GM10847 (cell line): Measurements from ENCODE around the gene CMIP.

ENCODE experiments used
- POLR2A ChIP-seq: IDR thresholded peaks from 2 replicates; pipeline ENCODE4 v1.6.1; 2011; ENCODE audit not compliant: insufficient read length; ENCODE audit errors: extremely low read depth

The CMIP gene

DNA sequence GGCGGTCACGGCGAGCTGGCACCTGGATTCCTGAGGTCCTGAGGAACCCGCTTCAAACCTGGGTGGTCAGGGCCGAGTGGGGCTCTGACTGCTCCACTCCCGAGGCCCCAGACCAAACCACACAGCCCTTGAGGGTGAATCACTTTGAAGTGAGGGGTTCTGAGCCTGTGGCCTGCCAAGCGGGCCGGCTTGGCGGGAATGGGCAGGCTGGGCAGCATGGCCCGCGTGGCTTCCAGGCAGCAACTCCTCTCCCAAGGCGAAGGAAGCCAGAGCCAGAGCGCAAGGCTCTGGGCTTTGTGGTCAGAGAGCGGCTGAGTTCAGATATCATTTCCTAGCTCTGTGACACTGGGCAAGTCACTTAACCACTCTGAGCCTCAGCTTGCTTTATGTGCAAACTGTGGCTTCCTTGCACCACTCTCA is 42.7 kb downstream of the CMIP start:
- no peak for TF ChIP-seq POLR2A

DNA sequence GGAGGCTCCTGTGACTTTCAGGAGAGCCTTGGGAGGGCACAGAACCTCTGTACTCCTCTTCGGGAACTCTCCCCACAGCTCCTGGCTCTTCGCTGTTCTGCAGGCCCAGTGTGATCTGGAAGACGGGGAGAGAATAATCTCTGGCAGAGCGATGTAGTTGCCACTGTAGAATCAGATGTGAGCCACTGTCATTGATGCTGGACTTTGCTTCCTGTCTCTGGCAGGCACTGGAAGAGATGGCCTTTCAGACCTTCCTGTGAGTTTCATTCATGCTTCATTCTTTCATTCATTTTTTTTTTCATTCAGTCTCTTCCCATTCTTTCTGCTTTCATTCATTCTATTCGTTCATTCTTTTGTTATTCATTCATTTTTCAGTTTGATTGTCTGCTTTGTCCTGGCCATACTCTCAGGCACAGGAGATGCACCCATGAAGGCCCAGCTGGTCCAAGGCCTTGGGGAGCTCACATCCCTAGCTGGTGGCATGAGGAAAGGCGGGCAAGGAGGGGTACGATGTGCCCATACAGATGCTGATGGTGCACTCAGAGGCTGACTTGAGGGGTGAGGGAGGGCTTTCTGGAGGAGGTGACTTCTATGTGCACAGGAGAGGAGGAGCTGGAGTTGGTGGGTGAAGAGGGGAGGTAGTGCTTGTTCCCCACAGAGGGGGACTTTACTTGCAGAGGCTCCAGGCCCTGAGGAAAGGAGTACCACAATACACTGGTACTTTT is 44.2 kb downstream of the CMIP start:
- no peak for TF ChIP-seq POLR2A

DNA sequence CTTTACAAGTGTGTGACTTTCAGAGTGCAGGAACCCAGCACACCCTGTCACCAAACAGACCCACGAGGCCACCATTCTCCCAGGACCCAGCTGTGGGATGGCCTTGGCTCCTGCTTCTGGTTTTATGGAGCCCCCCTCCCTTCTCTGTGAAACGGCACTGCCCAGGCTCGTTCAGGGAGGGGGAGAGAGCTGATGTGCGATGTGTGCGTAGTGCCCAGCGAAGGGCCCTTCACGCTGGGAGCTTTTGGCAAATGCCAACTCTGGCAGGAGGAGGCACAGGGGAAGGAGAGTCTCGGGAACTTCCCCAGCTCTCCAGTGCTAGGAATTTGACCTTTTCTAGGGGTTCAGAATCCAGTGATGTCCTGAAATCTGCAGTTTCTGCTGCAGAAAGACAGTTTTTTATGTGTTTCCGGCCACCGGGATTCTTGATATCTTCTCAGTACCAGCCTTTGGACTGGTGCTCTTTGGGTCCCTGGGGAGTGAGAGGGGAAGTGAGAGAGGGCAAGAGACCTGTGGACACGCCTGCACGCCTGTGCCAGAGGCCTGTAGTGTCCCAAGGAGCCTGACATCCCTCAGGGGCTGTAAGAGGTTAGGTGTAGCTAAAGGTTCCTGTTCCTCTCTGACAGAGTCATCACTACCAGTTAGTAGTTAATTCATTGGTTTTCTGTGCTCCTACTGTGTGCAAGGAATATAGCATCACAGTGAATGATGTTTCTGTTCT is 45.1 kb downstream of the CMIP start:
- TF ChIP-seq POLR2A: no peak

DNA sequence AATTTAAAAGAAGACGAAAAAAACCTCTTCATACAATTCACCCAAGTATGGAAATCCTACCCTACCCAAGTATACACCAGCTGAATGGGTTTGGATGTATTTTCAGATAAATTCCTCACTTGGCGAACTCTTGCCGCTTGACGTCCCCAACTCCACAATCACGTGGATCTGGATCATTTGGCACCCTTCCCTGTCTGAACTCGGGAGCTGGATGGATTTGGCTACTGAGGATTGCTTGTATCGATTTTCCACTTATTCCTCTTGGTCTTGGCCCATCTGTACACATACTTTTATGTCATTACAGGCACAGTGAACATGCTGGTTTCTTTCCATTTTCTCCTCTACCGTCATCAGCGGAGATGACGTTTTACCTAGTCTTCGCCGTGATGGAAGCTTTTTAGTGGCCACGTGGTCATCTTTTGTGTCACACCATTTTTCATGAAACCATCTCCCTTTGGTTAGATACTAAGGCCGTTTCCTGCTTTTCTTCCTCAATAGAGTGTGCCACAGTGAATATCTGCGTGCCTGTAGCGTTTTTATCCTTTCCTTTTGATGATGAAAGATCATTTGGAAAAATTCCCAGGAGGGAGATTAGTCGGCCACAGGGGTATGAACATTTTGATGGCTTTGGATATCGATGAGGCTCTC is 47.1 kb downstream of the CMIP start:
- no peak for TF ChIP-seq POLR2A

DNA sequence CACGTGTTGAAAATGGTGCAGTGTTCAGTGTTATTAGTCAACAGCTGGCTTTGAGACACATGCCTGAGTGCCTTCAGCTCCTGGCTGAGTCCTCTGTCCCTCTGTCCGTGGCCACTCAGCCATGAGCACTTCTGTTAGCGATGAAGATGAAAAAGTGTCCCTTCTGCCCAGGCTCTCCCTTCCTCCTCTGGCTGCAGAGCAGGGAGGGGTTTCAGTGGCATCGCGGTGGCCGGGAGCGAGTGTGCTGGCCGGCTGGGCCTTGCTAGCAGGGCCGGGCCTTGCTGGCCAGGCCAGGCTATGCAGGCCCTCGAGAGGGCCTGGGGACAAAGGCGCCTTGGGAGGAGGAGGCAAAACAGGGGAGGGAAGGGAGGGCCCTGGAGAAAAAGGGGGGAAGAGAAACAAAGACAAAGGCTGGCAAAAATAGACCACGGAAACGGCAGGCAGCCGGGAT is 47.7 kb downstream of the CMIP start:
- TF ChIP-seq POLR2A: no peak

DNA sequence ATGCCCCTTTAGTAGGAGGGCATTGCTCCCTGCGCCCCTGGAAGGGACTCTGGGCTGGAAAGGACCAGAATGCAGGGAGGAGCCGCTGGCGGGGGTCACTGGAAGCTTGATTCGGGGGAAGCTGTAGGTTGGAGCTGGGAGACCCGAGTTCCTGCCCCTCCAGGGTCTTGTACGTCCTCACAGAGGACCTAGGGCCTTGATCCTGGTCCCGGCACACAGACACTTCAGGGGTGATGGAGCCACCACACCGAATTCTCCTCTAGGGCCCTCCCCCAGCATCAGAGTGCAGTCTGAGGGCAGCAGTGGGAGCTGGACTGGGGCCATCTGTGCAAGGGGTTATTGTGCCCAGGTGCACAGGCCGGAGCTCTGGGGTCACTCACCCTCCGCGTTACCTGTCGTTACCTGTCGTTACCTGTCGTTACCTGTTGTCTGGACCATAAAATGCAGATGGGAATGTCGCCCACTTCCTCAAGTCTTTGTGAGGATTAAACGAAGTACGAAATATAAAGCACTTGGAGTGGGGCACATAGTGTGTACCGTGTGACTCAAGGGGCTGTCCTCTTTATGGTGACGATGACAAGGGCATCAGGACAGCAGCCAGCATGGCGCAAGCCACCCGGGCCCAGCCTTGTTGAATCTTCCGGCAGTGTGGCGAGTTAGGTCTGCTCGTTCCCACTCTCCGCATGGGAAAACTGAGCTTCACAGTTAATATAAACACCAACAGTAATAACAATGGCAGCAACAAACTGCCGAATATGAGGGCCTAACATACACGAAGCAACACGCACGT is 48.6 kb downstream of the CMIP start:
- no peak for TF ChIP-seq POLR2A

DNA sequence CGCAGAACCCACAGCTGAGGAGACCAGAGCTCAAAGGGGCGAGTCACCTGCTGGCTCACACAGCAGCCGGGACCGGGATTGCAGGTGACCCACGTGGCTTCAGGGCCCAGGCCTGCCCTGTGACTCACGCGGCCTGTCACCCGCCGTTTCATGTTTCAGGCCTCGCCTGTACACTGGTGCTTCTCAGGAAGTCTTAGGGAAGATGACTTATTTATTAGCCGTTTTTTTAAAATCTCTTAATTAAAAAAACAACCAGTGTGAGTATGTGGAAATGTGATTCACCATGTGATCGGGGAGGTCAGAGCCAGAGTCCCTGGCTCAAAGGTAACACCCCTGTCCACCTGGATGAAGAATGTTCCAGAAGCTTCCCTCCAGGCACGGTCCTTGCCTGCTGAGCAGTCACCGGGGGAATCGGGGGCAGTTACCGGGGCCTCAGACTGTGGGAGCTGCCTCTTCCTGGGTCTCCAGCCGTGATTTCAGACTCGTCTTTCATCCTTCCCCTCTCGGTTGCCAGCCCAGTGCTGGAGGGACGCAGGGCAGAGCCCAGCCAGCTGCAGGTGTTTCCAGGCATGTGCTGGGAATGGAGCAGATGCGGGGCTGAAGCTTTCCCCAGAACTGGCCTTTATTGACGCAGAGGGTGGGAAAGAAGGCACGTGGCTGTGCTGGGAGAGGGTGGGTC is 49.3 kb downstream of the CMIP start:
- TF ChIP-seq POLR2A: no peak

DNA sequence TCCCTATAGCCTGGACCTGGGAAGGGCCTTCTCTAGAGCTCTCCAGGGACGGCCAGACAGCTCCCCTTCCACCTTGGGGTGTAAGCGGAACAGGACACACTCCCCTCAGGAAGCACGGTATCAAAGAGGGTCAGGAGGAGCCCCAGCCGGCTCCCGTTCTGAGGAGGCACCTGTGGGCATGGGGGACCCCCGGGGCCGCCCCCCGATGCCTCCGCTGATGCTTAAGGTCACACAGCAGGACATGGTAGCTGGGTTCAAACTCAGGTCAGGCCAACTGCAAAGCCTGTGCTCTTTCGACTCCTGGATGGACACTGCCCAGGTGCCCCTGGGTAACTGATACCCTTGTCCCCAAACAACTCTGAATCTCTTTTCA is 49.8 kb downstream of the CMIP start:
- TF ChIP-seq POLR2A: no peak

DNA sequence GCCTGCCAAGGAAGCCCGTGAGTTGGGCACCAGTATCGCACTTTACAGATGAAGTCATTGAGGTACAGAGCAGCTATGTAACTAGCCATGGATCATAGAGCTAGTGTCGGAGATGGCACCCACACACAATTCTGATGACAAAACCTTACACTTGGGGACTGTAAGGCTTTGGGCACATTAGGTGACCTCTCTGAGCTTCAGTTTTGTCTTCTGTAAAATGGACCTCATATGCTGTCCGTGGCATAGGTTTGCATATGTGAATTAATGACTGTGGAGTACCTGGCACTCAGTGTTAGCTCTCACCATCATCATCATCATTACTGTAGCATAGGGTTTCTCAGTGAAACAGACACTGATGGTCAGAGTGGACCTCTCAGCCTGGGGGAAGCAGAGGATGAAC is 50.3 kb downstream of the CMIP start:
- no peak for TF ChIP-seq POLR2A

DNA sequence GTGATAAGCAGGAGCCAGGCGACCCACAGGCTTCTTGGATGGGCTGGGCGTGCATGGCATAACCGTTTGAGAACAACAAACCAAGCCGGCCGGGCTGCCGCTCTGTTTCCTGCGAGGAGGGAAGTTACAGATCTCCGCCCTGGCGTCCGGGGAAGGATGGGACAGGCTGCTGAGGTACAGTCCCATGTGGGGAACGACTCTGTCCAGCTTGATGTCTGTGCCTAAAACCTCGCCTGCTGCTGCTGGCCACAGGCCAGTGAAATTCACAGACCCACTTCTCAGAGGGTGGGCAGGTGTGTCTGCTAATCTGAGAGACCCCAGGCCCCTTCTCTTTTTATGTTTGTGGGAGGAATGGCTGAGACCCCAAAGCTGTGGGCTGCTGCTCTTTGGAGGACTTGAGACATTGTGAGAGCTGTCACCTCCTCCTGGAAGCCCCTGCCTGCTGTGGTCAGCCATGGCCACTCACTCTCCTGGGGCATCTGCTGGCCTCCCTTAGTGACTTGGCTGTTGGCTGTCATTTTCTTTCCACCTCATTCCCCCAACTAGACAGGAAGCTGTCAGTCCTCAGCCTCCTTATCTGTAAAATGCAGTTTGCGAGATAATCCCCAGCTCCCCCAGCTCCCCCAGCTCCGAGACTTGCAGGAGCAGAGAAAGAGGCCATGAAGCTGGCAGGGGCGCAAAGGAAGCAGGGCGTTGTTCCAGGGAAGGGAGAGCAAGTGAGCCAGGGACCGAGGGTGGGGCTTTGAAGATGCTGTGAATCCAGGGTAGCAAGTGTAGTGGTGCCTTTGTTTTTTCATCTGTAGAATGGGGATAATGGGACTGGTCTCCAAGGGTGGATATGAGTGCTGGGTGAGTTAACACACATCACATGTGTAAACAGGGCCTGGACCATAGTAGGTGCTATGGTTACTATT is 51.0 kb downstream of the CMIP start:
- TF ChIP-seq POLR2A: no peak

DNA sequence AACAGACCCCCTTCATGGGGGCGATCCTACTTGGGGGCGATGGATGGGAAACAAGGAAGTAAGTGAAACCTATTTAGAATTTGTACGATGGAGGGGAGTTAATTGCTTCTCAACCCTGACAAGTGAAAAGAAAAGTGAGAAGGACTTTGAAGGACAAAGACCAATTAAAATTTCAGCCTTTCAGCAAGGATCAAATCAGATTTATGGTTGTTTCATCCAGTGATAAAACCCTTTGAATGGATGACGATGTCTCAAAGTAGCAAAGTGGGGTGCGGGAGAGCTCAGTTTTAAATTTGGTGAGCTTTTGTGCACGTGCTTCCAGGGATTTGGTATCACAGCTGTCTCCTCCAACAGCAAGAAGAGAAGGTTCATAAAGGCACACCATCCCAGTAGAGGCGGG is 51.7 kb downstream of the CMIP start:
- no peak for TF ChIP-seq POLR2A

DNA sequence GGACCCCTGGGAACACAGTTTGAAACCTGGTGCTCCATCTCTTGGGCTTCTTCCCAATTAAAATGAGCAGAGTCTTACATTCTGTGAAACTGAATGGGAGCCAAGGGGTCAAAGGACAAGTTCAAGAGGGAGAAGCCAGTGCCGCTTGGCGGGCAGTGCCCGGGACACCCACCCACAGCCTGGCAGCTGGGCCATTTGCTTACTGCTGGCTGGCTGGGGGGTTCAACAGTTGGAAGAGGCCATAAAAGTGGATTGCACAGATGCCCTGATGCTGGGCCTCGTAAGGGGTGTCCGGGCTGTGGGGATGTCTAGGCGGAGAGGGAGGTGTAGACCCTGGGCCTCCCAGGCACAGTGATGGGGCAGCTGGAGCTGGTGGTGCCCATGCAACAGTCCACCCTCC is 52.1 kb downstream of the CMIP start:
- no peak for TF ChIP-seq POLR2A

DNA sequence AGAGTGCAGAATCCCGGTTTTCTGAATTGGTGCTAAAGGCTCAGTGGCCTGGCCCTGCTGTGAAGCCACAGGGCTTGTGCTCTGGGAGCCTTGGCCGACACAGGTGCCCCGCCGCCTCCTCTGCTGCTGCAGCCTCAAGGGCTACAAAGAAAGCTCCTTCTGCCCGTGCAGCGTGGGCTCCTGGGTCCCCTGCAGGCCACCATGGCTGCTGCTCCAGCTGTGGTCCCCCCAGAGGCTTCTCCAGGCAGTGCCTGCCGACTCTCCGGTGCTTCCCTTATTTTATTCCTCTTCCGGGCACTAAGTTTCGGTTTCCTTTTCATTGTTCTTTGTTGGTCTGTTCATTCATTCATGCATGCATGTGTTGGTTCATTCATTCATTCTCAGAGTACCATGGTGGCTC is 53.1 kb downstream of the CMIP start:
- no peak for TF ChIP-seq POLR2A

DNA sequence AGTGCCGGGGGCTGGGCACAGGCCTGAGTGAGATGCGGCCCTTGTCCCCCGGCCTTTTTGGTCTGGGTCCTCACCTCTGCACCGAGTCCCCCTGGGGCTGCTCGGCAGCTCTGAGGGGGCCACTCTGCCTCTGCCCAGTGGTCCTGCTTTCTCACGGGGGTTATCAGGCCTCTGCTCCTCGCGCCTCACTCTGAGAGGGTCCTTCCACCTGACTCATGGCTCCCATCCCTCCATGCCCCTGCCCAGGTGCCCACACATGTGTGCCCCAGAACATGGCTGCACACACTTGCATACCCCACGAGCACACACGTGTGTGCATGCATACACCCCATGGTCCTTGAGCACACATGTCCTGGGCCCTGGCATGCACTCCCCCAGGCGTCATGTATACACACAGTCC is 53.7 kb downstream of the CMIP start:
- no peak for TF ChIP-seq POLR2A
